Ovary (tissue), 9 donors: ENCODE measurements around the gene HRG. TPM values are rescaled to one million over a fixed set of nuclear protein-coding genes. Genes with fewer than 3 reads are reported as not detected.

Experiments
- DNase-seq, 5 donors: peaks; one replicate each; pipeline ENCODE4 v3.0.0-alpha.2; 2019 to 2020
- H3K27ac ChIP-seq, 2 donors: fragments of 200-600 bp; one replicate each; pipeline versions ENCODE4 v1.5.1 to v1.8.0; 2019 to 2022
- H3K27me3 ChIP-seq: fragments of 200-600 bp; one replicate; pipeline ENCODE4 v1.8.0; 2022
- H3K36me3 ChIP-seq: fragments of 200-600 bp; sonication (generic); one replicate; pipeline ENCODE4 v1.5.1; 2019
- H3K4me1 ChIP-seq: one replicate; pipeline ENCODE4 v1.8.1; 2013; ENCODE audit warnings: mild to moderate bottlenecking, moderate library complexity; ENCODE audit not compliant: insufficient read depth
- H3K4me3 ChIP-seq: fragments of 200-600 bp; sonication (generic); one replicate; pipeline ENCODE4 v1.5.1; 2017
- H3K9me3 ChIP-seq, 2 donors: fragments of 200-600 bp in 1 of 2; sonication (generic) in 1 of 2; one replicate each; pipeline versions ENCODE4 v1.5.1 to v1.8.1; 2013 to 2019; ENCODE audit warnings: mild to moderate bottlenecking in 1 of 2, moderate library complexity in 1 of 2
- EP300 ChIP-seq: sonication (generic); formaldehyde crosslinking; IDR thresholded peaks from one replicate; pipeline ENCODE4 v1.6.1; 2017; ENCODE audit warnings: antibody characterized with exemption
- POLR2A ChIP-seq: fragments of 450-650 bp; IDR thresholded peaks from one replicate; pipeline ENCODE4 v1.6.1; 2017; ENCODE audit warnings: antibody characterized with exemption, mild to moderate bottlenecking, moderate library complexity
- WGBS, 3 donors: extraction: QIAGEN DNeasy Blood & Tissue Kit in 1 of 3; methylation state at CpG; one replicate each; pipeline versions ENCODE4 v1.1.5 to v1.1.7; 2013 to 2017; 5-methylcytosine and 5-hydroxymethylcytosine counted together
- intact Hi-C, 4 donors: fragments of 100-400 bp; cut with DNase I; formaldehyde crosslinking; loops; one replicate each; pipeline versions ENCODE4 v1.11.0 to v1.15.1; 2022 to 2023
- polyA plus RNA-seq, 2 donors: library from polyadenylated mRNA; stranded (reverse); fragments of 200-250 nt in 1 of 2; fragments of 350-450 nt in 1 of 2; fragmentation: Illumina TruSeq in 1 of 2; extraction: RNeasy Lipid Tissue Mini Kit (QIAGEN cat#74804) in 1 of 2; gene quantifications; one replicate each; pipeline ENCODE4 v1.2.3, GENCODE V29; 2013 to 2014
- total RNA-seq, 7 donors: library from RNA; depleted of rRNA in 2 of 7; stranded (reverse); fragments of >200 nt in 2 of 7; fragmentation: NEBNext Ultra II Directional in 3 of 7; extraction: Animal tissue kit (Norgen Biotek cat#: 25700) in 3 of 7; gene quantifications; one replicate each; pipeline versions ENCODE4 v1.1.0 to v1.2.4, GENCODE V29; 2016 to 2023
- TF ChIP-seq, protein P1 (sequence below), 3 donors: fragments of 450-650 bp in 2 of 3; fragments of 200-600 bp in 1 of 3; IDR thresholded peaks; one replicate each; pipeline versions ENCODE4 v1.5.1 to v1.8.0; 2016 to 2022; ENCODE audit warnings: antibody characterized with exemption in 3 of 3, mild to moderate bottlenecking in 1 of 3
- donor health status: DM: no; HTN: no; CAD: no; lungs with moderate emphysema.
- donor health status: DM: no; HTN: no; CAD: no.
- donor health status: Bipolar disorder and iron deficiency.
- donor health status: DM: yes; HTN: yes; CAD: no.
- donor health status: DM: no; HTN: no; CAD: no.
- donor health status: DM: yes; HTN: yes; CAD: no.

HRG gene
- total and polyA plus RNA-seq, 9 donors = 0.13 TPM; not detected in 8

DNA sequence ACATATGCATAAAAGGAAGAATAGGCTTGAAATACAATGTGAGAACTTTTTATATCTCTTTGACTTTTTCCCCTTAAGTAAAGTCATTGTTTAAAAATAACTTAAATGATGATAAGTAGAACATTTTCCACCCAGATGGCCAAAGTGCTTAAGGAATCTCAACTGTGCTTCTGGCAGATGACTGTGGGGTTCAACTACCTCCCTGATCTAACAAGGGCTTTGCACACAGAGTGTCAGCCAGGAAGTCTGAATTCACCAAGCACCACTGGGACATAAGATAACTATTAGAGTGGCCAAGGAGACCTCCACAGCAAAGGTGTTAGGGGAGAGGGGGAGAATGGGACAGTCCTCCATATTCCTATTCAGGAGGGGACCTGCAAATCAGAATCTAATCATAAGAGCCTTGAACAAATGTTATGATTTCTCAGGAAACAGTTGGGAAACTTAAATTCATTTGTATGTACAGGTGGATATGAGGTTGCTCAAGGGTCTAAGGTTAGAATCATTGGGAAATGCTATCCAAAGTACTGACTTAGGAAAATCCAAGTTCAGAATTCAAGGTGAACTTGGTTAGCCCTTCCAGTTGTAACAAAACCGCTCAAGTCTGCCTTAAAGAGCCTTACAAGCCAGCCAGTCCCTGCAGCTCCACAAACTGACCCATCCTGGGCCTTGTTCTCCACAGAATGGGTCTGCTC, 25.9 kb upstream of the HRG start, which contains the start of gene FETUB:
FETUB (plus strand) TSS at position 622 of the 695 bp plus-strand sequence; CDS start at position 684, 62 bp downstream.
- intact Hi-C loops = no loop called here
- no peaks in the 10 kb centered on the region for H3K36me3 ChIP-seq
- H3K27me3 ChIP-seq = no peaks in the 10 kb centered on the region
- no peak within 1 kb of the TSS for H3K27ac ChIP-seq
- 80 to 89% (median 81%) methylated on average over 1 of the region's 1 CpG for WGBS, 3 donors
- H3K9me3 ChIP-seq = no peaks in the 10 kb centered on the region
- H3K4me1 ChIP-seq = no peaks in the 10 kb centered on the region
- TF ChIP-seq EP300 (no peak), POLR2A (no peak)
- TF ChIP-seq, protein P1, sequence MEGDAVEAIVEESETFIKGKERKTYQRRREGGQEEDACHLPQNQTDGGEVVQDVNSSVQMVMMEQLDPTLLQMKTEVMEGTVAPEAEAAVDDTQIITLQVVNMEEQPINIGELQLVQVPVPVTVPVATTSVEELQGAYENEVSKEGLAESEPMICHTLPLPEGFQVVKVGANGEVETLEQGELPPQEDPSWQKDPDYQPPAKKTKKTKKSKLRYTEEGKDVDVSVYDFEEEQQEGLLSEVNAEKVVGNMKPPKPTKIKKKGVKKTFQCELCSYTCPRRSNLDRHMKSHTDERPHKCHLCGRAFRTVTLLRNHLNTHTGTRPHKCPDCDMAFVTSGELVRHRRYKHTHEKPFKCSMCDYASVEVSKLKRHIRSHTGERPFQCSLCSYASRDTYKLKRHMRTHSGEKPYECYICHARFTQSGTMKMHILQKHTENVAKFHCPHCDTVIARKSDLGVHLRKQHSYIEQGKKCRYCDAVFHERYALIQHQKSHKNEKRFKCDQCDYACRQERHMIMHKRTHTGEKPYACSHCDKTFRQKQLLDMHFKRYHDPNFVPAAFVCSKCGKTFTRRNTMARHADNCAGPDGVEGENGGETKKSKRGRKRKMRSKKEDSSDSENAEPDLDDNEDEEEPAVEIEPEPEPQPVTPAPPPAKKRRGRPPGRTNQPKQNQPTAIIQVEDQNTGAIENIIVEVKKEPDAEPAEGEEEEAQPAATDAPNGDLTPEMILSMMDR (IDR thresholded peaks at IDR 0.05) = no peak
- H3K4me3 ChIP-seq = no peak within 1 kb of the TSS
- DNase-seq = no peak

DNA sequence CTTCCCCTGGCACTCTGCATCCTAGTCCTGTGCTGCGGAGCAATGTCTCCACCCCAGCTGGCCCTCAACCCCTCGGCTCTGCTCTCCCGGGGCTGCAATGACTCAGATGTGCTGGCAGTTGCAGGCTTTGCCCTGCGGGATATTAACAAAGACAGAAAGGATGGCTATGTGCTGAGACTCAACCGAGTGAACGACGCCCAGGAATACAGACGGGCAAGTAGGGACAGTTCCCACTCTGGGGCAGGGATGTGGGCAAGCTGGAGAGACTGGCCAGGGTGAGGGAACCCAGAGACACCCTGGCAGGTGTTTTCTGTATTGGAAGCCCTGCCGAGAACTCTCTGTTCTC, 25.4 kb upstream of the HRG start:
- WGBS, 3 donors = 46 to 57% (median 55%) methylated on average over 9 of the region's 9 CpGs
- H3K9me3 ChIP-seq = no peaks in the 10 kb centered on the region
- H3K4me1 ChIP-seq = no peaks in the 10 kb centered on the region
- H3K27me3 ChIP-seq = no peaks in the 10 kb centered on the region
- DNase-seq = no peak
- intact Hi-C loops = no loop called here
- TF ChIP-seq POLR2A = no peak
- no peaks in the 10 kb centered on the region for H3K36me3 ChIP-seq
- no peak overlapping the region for H3K4me3 ChIP-seq
- H3K27ac ChIP-seq = no peak overlapping the region

- no peak overlapping the region for H3K4me3 ChIP-seq
- intact Hi-C loops = no loop called here
- H3K9me3 ChIP-seq = no peaks in the 10 kb centered on the region
- no peaks in the 10 kb centered on the region for H3K4me1 ChIP-seq
- no peaks in the 10 kb centered on the region for H3K27me3 ChIP-seq
- no peak overlapping the region for H3K27ac ChIP-seq
- no peaks in the 10 kb centered on the region for H3K36me3 ChIP-seq
- TF ChIP-seq, protein P1 (IDR thresholded peaks at IDR 0.05) = no peak
- no peak for TF ChIP-seq EP300
- TF ChIP-seq POLR2A = no peak
- no peak for DNase-seq
Observed at GRCh38 chr3:186640929-186641328, 24.9 kb upstream of the HRG start.

DNA sequence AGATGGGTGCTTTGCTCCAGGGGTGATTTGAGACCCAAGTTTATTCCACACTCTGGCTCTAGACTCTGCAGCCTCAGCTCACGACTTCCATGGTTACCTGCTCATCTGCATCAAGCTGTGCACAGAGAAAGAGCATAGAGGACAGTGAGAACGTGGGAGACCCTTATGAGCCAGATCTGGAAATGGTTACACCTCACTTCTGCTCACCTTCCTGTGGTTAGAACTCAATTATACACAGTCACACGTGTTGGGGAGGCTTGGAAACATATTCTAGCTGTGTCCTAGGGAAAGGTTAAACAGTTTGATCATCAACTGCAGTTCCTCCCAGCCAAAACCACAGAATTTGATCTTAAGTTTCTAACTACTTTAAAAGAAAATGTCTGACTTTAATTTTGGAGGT, 23.8 kb upstream of the HRG start:
- DNase-seq = no peak
- 33 to 50% (median 39%) methylated on average over 3 of the region's 3 CpGs for WGBS, 3 donors
- no peaks in the 10 kb centered on the region for H3K27me3 ChIP-seq
- H3K4me3 ChIP-seq = no peak overlapping the region
- TF ChIP-seq, protein P1 (IDR thresholded peaks at IDR 0.05) = no peak
- TF ChIP-seq EP300 (no peak), POLR2A (no peak)
- no peak overlapping the region for H3K27ac ChIP-seq
- no peaks in the 10 kb centered on the region for H3K4me1 ChIP-seq
- H3K36me3 ChIP-seq = no peaks in the 10 kb centered on the region
- H3K9me3 ChIP-seq = no peaks in the 10 kb centered on the region
- intact Hi-C loops = no loop called here

GRCh38 chr3:186643493-186643892, 22.3 kb upstream of the HRG start:
- intact Hi-C loops = no loop called here
- H3K4me1 ChIP-seq = no peaks in the 10 kb centered on the region
- no peaks in the 10 kb centered on the region for H3K36me3 ChIP-seq
- H3K27me3 ChIP-seq = no peaks in the 10 kb centered on the region
- 62 to 71% (median 67%) methylated on average over 1 of the region's 1 CpG for WGBS, 3 donors
- no peaks in the 10 kb centered on the region for H3K9me3 ChIP-seq
- TF ChIP-seq, protein P1 (IDR thresholded peaks at IDR 0.05) = no peak
- TF ChIP-seq EP300 (no peak), POLR2A (no peak)
- no peak overlapping the region for H3K27ac ChIP-seq
- no peak overlapping the region for H3K4me3 ChIP-seq
- no peak for DNase-seq
